Measurements from ENCODE around the gene NPR1. TPM values are rescaled to one million over a fixed set of nuclear protein-coding genes. Genes with fewer than 3 reads are reported as not detected.
"Not testable (repeated sequence)": the region's sequence is repeated elsewhere in the genome, so short reads cannot be mapped to it uniquely, and the experiment has no call there.

Gene NPR1
- 10 to 100 TPM; 72.5 to 77.7 (median 76.0) TPM for polyA plus RNA-seq (ENCODE audit: insufficient read length in 3 of 3)
- long read RNA-seq, donor 1, full-length matches to known transcripts, result 5 of 13 reads
- long read RNA-seq, donor 1, partial matches to known transcripts, result 8 of 13 reads
- long read RNA-seq, donor 1, other reads (novel, unspliced or antisense), result 0 of 13 reads
- long read RNA-seq, donor 2, full-length matches to known transcripts, result 8 of 25 reads
- long read RNA-seq, donor 2, partial matches to known transcripts, result 17 of 25 reads
- long read RNA-seq, donor 2, other reads (novel, unspliced or antisense), result 0 of 25 reads
- long read RNA-seq, donor 3, full-length matches to known transcripts, result 8 of 13 reads
- long read RNA-seq, donor 3, partial matches to known transcripts, result 5 of 13 reads
- long read RNA-seq, donor 3, other reads (novel, unspliced or antisense), result 0 of 13 reads
- long read RNA-seq, donor 4, full-length matches to known transcripts, result 3 of 10 reads
- long read RNA-seq, donor 4, partial matches to known transcripts, result 7 of 10 reads
- long read RNA-seq, donor 4, other reads (novel, unspliced or antisense), result 0 of 10 reads
- long read RNA-seq, donor 5, result 0 reads
- long read RNA-seq, donor 6, full-length matches to known transcripts, result 2 of 386 reads
- long read RNA-seq, donor 6, partial matches to known transcripts, result 240 of 386 reads
- long read RNA-seq, donor 6, other reads (novel, unspliced or antisense), result 144 of 386 reads
- long read RNA-seq, donor 7, full-length matches to known transcripts, result 13 of 18 reads
- long read RNA-seq, donor 7, partial matches to known transcripts, result 5 of 18 reads
- long read RNA-seq, donor 7, other reads (novel, unspliced or antisense), result 0 of 18 reads
- long read RNA-seq, donor 8, full-length matches to known transcripts, result 2 of 2 reads
- long read RNA-seq, donor 8, partial matches to known transcripts, result 0 of 2 reads
- long read RNA-seq, donor 8, other reads (novel, unspliced or antisense), result 0 of 2 reads
- long read RNA-seq, donor 9, full-length matches to known transcripts, result 3 of 33 reads
- long read RNA-seq, donor 9, partial matches to known transcripts, result 30 of 33 reads
- long read RNA-seq, donor 9, other reads (novel, unspliced or antisense), result 0 of 33 reads
- long read RNA-seq, donor 10, full-length matches to known transcripts, result 4 of 29 reads
- long read RNA-seq, donor 10, partial matches to known transcripts, result 25 of 29 reads
- long read RNA-seq, donor 10, other reads (novel, unspliced or antisense), result 0 of 29 reads
- long read RNA-seq, donor 11, full-length matches to known transcripts, result 3 of 20 reads
- long read RNA-seq, donor 11, partial matches to known transcripts, result 17 of 20 reads
- long read RNA-seq, donor 11, other reads (novel, unspliced or antisense), result 0 of 20 reads
- long read RNA-seq, donor 12, full-length matches to known transcripts, result 9 of 51 reads
- long read RNA-seq, donor 12, partial matches to known transcripts, result 42 of 51 reads
- long read RNA-seq, donor 12, other reads (novel, unspliced or antisense), result 0 of 51 reads
- long read RNA-seq, donor 13, full-length matches to known transcripts, result 4 of 4 reads
- long read RNA-seq, donor 13, partial matches to known transcripts, result 0 of 4 reads
- long read RNA-seq, donor 13, other reads (novel, unspliced or antisense), result 0 of 4 reads
- long read RNA-seq, donor 14, result 0 reads
- long read RNA-seq, donor 15, full-length matches to known transcripts, result 4 of 10 reads
- long read RNA-seq, donor 15, partial matches to known transcripts, result 6 of 10 reads
- long read RNA-seq, donor 15, other reads (novel, unspliced or antisense), result 0 of 10 reads
- long read RNA-seq, donor 16, full-length matches to known transcripts, result 7 of 26 reads
- long read RNA-seq, donor 16, partial matches to known transcripts, result 19 of 26 reads
- long read RNA-seq, donor 16, other reads (novel, unspliced or antisense), result 0 of 26 reads

DNA sequence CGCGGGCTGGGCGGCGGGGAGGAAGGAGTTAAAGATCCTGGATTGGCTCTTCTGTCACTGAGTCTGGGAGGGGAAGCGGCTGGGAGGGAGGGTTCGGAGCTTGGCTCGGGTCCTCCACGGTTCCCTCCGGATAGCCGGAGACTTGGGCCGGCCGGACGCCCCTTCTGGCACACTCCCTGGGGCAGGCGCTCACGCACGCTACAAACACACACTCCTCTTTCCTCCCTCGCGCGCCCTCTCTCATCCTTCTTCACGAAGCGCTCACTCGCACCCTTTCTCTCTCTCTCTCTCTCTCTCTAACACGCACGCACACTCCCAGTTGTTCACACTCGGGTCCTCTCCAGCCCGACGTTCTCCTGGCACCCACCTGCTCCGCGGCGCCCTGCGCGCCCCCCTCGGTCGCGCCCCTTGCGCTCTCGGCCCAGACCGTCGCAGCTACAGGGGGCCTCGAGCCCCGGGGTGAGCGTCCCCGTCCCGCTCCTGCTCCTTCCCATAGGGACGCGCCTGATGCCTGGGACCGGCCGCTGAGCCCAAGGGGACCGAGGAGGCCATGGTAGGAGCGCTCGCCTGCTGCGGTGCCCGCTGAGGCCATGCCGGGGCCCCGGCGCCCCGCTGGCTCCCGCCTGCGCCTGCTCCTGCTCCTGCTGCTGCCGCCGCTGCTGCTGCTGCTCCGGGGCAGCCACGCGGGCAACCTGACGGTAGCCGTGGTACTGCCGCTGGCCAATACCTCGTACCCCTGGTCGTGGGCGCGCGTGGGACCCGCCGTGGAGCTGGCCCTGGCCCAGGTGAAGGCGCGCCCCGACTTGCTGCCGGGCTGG, at the start of gene NPR1:
Gene NPR1 (plus strand): TSS at position 170 of the 818 bp plus-strand sequence. CDS start 421 bp downstream, at position 591.
- no peak for DNase-seq

DNA sequence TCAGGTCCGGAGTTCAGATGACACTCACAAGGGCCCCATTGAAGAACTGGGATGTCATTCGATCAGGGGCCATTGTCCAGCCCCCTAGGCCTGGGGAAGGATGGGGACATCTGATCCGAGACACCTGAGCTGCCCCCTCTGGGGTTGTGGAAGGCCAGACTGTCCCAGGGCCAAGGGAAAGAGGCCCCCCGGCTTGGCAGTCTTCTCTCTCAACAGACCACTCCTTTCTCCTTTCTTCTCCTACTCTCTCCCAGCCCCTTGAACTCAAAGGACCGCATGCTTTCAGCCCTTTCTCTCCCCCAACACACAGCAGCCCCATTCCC, 49.2 kb upstream of the NPR1 start:
- no peak for DNase-seq

DNA sequence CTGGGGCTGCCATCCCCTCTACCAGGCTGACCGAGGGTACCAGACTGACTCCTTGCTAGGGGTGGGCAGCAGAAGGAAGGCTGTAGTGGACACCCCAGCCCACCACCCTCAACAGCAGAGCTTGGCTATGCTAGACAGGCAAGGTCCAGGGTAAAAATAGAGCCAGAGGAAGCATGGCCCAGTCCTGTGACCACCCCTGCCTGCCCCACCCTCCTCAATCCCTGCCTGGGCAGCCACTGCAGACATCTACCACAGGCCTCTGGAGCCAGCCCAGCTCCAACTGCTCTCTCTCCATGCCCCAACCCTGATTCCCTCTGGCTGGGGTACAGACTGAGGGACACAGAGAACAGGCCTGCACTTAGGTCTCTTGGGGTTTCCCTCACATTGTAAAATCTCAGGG, 48.5 kb upstream of the NPR1 start:
- no peak for DNase-seq

DNA sequence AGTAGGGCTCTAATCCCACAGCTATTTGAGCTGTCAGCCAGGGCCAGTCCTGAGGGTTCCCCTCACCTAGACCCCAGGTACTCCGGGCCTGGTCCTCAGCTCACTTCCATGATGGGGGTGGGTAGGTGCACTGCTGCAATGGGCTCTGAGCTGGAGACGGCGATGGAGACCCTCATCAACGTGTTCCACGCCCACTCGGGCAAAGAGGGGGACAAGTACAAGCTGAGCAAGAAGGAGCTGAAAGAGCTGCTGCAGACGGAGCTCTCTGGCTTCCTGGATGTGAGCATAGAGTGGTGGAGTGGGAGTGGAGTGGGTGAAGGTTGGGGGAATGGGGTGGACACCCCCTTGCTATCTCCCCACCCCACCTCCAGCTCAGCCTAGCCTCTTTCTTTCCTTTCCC, 48.1 kb upstream of the NPR1 start:
- DNase-seq, result no peak

DNA sequence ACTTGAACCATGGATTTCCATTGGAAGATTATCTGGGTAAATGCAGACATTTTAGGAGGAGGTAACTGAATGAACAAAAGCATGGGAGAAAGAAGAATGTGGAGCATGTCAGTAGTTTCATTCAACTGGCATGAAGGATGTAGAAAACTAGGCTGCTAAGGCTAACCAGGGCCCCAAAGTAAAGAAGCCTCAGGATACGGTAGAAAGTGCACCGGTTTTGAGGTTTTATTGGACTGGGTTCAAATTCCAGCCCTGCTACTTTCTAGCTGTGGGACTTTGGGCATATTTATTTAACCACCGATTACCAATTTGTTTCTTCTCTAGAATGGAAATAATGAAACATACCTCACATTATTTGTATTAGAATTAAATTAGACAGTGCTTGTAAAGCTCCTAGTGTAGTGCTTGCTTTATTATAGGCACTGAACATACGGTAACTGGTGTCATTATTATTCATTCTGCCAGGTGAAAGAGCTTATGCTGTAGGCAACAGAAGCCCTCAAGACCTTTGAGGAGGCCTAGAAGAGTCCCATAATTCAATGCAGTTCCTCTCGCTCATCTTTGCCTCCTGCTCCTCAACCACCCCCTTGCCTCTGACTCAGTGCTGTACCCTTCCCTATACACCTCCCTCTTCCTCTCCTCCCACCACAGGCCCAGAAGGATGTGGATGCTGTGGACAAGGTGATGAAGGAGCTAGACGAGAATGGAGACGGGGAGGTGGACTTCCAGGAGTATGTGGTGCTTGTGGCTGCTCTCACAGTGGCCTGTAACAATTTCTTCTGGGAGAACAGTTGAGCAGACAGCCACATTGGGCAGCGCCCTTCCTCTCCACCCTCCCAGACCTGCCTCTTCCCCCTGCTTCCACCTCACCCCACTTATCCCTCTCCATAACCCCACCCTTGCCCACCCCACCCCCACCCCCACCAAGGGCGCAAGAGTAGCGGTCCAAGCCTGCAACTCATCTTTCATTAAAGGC, 47.2 kb upstream of the NPR1 start:
- no peak for DNase-seq

DNA sequence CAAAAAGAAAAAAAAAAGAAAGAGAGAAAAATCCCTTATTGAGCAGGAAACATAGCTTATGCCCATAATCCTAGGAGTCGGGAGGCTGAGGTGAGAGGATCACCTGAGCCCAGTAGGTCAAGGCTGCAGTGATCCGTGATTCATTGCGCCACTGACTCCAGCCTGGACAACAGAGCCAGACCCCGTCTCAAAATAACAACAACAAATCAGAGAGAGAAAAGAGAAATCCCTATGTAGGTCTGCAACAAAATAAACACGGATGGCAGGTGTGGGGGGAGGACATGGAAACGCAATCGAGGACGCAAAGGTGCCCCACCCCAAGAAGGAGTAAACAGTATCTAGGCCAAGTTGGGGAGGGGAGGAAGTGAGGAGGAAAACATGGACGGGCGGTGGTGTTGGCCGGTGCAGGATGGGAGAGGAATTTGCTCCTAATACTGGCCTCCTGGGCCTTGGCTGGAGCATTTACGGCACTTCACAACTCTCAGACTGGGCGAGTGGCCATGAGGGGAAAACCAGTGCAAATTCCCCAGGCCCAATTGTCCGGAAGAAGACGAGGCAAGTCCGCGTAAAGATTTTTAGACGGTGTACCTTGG, 45.2 kb upstream of the NPR1 start:
- no peak for DNase-seq

DNA sequence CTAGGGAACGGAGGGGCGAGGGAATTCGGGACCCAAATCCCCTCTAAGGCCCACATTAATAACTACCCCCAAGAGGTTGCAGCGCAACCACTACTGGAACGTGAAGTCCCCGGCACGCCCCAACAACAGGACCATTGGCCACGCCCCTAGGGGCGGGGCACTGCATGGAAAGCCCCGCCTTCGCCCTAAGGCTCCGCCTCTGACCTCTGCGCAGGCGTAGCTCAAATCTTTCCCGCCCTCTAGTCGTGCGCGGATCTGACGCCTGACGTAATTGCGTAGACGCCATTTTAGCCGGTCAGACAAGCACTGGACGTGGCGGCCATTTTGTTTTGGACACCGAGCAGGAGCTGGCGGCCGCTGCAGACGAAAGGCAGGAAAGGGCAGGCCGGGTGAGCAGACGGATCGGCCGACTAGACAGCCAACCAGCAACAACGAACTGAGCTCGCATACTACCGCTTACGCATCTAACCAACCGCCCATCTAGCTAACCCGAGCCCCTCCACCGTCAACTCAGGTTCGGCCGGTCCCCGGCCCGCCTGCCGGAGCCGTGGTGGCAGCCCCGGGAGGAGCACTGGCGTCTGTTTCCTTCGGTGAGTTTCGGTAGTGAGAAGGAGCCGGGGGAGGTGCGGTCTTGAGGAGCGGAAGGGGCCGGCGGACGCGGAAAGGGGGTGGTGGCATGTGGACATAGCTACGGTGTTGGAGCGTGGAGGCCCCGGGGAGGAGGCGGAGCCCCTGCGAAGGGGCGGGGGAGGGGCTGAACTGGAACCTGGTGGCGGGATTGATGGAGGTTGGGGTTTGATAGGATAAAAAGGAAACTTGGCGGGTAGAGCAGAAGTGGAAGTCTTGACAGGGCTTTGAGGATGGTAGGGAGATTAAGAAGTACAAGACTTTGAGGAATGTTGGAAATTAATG, 44.5 kb upstream of the NPR1 start, which contains the start of gene CHTOP:
Gene CHTOP (plus strand): TSS at position 313 of the 912 bp plus-strand sequence. CDS start 2,523 bp downstream, outside the sequence.
- peak; percentile 98 for DNase-seq

DNA sequence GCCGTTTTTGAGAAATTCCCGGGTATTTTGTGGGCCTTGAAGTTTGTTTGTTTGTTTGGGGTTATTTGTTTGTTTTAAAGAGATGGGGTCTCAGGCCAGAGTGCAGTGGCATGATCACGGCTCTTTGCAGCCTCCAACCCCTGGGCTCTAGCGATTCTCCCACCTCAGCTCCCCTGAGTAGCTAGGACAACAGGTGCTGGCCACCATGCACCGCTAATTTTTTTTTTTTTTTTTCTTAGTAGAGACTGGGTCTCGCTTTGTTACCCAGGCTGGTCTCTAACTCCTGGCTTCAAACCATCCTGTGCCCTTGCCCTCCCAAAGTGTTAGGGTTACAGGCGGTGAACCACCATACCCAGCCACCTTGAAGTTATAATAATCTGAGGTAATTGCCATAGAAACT, 42.6 kb upstream of the NPR1 start:
- DNase-seq, result no peak

DNA sequence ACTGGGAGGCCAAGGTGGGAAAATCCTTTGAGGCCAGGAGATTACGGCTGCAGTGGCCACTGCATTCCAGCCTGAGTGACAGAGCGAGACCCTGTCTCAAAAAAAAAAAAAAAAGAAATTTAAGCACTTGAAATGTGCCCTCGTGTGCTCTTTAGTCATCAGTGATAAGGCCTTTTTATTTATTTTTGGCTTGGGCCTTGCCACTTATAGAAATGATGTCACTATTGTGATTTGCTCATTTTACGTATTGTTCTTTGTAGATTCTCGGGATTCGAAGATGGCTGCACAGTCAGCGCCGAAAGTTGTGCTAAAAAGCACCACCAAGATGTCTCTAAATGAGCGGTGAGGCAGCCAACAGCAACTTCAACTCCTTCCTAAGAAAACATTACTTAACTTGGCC, 42.2 kb upstream of the NPR1 start:
- no peak for DNase-seq

DNA sequence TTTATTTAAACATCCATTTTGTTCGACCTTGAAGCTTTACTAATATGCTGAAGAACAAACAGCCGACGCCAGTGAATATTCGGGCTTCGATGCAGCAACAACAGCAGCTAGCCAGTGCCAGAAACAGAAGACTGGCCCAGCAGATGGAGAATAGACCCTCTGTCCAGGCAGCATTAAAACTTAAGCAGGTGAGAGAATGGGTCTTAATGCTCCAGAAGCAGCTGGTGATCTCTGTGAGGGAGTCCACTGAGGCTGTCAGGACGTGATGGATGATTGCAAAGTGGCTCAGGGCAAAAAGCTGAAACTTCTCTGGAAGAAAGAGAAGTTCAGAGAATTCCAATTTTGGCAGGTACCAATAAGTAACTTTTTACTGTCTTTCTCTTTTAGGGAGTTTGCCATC, 40.2 kb upstream of the NPR1 start:
- DNase-seq, result no peak

DNA sequence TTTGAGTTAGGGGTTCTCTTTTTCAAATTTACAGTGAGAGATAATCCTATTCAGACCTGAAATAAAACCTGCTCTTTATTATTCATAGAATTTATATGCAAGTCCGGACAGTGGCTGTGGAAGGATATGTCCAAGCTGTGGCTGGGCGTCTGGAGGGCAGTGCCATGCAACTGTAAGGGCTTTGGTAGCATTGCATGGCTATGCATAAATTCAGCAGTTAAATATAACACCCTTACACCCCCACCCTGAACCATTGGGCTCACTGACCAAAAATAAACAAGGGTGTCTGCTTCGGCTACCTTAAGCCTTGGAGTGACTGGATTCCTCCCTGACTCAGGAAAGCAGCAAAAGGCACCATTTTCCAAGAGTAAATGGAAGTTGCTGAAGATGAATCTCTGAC, 39.2 kb upstream of the NPR1 start:
- no peak for DNase-seq

DNA sequence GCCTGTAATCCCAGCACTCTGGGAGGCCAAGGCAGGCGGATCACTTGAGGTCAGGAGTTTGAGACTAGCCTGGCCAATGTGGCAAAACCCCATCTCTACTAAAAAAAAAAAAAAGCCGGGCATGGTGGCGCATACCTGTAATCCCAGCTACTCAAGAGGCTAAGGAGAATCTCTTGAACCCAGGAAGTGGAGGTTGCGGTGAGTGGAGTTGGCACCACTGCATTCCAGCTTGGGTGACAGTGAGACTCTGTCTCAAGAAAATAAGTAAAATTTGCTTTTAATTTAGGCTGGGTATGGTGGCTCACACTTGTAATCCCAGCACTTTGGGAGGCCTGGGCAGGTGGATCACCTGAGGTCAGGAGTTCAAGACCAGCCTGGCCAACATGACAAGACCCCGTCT, 38.3 kb upstream of the NPR1 start:
- DNase-seq, result not testable (repeated sequence)

DNA sequence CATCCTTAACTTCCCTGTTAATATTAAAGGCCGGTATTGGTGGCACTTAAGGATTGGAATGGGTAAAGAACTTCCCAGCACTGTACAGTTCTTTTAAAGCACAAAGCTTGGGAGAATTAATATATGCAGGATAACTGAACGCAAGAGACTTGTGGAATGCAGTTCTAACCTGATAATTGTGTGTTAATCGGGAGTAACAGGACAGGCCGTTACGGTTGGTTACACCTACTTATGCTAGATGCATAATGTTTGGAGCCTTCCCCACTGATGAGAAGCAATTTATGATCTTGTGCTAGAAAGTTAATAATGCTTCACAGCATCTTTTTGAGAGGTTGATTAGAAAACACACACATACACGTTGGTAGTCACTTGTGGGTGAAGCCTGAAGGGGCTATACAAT, 37.6 kb upstream of the NPR1 start:
- no peak for DNase-seq

DNA sequence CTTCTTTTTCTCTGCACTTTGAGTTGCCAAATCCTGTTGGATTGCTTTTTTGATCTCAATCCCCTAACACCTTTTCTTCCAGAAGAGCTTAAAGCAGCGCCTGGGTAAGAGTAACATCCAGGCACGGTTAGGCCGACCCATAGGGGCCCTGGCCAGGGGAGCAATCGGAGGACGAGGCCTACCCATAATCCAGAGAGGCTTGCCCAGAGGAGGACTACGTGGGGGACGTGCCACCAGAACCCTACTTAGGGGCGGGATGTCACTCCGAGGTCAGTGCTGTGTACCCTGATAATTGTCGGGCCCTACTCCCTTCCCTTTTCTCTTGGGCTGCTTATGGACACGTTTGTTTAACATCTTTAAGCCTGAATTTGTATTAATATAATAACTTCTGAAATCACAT, 36.3 kb upstream of the NPR1 start:
- no peak for DNase-seq

DNA sequence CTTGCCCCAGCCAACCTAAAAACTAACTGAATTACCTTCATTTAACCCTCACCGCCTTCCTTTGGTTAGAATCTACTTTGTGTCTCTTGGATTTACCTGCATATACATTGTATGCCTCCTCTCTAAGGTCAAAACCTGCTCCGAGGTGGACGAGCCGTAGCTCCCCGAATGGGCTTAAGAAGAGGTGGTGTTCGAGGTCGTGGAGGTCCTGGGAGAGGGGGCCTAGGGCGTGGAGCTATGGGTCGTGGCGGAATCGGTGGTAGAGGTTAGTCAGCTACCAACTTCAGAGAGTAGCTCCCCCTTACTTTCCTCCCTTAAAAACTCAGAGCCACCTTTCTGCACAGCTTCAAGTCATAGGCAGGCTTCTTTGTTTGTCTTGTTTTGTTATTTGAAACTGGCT, 35.4 kb upstream of the NPR1 start:
- no peak for DNase-seq

DNA sequence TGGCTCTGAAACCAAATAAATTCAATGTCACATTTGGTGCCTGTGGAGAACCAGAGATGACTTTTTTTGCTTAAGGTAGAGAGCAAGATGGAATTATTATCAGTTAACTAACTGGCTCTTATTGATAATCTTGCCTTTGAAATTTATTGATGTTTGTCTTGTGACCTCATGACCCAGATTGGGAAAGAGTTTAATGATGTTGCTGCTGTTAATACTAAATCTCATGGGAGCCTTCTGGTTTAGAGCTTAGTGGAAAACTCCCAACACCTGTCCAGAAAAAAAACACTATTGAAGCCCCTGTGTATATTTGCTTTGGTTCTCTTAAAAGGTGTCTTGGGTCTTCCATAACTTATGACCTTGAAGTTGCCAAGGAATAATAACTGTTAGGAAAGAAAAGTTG, 34.7 kb upstream of the NPR1 start:
- no peak for DNase-seq
